GM19468 (cell line): ENCODE data around the gene NOG.
A peak's percentile ranks its signal among the peaks of the same experiment; 100 is the strongest.

Source experiments
- ATAC-seq: cut with Tn5 transposase; IDR thresholded peaks from one replicate; pipeline ENCODE4 v1.9.1; 2021; ENCODE audit warnings: mild to moderate bottlenecking, moderate library complexity, moderate number of reproducible peaks; ENCODE audit not compliant: unreplicated experiment; ENCODE audit errors: extremely low read depth

NOG gene

DNA sequence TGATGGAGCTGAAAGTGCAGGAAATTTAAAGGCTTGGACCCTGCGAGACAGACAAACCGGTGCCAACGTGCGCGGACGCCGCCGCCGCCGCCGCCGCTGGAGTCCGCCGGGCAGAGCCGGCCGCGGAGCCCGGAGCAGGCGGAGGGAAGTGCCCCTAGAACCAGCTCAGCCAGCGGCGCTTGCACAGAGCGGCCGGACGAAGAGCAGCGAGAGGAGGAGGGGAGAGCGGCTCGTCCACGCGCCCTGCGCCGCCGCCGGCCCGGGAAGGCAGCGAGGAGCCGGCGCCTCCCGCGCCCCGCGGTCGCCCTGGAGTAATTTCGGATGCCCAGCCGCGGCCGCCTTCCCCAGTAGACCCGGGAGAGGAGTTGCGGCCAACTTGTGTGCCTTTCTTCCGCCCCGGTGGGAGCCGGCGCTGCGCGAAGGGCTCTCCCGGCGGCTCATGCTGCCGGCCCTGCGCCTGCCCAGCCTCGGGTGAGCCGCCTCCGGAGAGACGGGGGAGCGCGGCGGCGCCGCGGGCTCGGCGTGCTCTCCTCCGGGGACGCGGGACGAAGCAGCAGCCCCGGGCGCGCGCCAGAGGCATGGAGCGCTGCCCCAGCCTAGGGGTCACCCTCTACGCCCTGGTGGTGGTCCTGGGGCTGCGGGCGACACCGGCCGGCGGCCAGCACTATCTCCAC lies at the start of gene NOG:
Gene NOG, plus strand, starts transcription at position 54 of the 674 bp plus-strand sequence. Its CDS starts 525 bp downstream, at position 579.
- no peak for ATAC-seq

DNA sequence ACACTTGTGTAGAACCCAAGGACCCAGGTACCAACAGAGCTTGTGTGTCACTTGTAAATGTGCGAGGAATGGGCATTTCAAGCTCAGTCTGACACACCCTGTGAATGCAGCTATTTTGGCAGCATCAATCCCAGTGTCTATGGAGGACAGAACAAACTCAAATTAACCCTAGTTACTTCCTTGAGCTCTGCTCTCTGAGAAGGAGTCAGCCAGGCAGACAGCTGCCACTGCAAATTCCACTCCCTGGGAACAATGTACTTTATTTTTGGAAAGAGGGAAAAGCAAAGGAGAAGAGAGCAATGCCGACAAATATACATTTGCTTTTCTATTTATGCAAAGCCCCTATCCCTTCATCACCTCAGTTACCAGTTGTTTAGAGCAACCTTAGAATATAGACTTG lies 48.4 kb upstream of the NOG start:
- no peak for ATAC-seq

- ATAC-seq, result no peak
Measured at GRCh38 chr17:56545930-56546329, 47.6 kb upstream of the NOG start.

GRCh38 chr17:56548661-56549060 lies 44.8 kb upstream of the NOG start:
- no peak for ATAC-seq

- no peak for ATAC-seq
Measured at GRCh38 chr17:56549501-56549900, 44.0 kb upstream of the NOG start.

- no peak for ATAC-seq
Measured at GRCh38 chr17:56557682-56558081, 35.8 kb upstream of the NOG start.

GRCh38 chr17:56558088-56558487 lies 35.4 kb upstream of the NOG start:
- no peak for ATAC-seq

DNA sequence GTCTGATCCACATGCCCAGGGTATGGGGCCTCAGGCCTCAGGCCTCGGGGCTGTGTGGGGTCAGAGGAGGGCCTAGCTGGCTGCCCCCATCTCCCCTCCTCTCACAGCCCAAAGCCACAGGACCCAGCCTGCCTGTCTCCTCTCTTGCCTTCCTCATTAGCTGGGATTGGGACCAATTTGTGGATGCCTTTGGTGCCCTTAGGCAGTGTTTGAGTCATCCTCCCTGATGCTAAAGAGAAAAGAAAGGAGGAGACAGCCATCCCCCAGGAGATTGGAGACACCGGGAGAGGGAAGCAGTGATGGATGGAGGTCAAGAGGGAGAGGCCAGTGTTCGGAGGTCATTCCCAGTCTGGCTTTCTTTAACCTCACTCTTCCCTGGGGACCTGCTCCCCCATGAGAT lies 23.3 kb upstream of the NOG start:
- no peak for ATAC-seq

DNA sequence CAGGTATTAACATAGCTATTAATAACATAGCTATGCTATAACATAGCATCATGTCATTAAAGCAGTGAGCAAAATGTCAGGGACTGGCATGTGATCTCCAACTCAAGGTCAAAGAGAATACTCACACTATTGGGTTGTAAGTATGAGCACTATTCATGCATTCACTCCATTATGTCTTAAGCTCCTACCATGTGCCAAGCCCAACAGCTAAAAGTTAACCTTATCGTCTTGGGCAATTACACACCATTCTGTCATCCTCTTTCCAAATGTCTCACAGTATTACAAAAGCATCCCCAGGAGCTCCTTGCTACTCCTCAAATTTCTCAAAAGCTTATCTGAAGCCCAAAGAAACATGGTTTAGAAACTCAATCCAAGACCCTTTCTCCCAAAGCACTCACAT lies 22.0 kb upstream of the NOG start:
- no peak for ATAC-seq

DNA sequence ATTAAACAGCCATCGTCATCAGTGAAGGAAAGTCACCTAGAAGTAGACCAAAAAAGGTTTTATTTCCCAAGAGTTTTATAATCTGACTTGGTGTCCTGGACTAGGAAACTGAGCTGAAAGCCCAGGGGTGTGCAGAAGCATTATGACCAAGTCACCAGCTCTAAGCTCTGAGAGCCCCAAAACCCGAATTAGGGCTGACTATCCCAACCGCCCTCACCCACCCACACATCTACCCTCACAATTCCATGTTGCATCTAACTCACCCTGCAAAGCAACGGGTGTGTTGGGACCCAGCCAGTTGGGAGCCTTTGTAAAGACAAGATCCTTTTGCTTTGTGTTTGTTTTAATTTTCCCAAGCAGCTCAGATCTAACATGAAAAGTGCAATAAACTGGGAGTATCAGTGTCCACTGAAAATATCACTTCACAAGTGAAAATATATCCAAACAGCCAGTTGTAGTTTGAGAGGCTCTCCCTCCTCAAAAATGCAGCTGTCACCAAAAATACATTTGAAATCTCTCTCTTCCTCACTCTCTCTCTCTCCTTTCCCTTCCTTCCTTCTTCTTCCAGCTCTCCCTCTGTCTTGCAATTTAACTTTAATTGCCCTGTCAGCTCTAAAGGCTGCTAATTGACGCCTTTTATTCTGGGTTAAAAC lies 16.2 kb upstream of the NOG start:
- no peak for ATAC-seq

GRCh38 chr17:56577843-56578204 lies 15.7 kb upstream of the NOG start:
- no peak for ATAC-seq

GRCh38 chr17:56581635-56582627 lies 11.6 kb upstream of the NOG start:
- no peak for ATAC-seq

DNA sequence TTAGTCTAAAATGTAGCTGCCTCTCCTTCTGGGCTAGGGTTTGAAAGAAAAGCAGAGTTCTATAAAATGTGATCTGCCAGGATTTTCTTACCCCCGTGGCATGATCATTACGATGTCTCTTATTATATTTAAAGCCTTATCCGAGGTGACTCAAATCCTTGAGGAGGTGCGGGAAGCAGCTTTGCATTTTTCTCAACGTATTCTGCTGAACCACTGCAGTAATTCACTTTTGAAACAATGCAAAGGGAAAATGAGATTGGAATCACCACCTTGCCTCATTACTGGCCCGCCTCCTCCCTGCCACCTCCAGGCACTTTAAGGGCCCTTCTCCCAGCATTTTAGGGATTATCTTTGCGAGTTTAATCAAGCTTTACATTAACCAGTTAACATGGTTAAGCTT lies 9.7 kb upstream of the NOG start:
- no peak for ATAC-seq

DNA sequence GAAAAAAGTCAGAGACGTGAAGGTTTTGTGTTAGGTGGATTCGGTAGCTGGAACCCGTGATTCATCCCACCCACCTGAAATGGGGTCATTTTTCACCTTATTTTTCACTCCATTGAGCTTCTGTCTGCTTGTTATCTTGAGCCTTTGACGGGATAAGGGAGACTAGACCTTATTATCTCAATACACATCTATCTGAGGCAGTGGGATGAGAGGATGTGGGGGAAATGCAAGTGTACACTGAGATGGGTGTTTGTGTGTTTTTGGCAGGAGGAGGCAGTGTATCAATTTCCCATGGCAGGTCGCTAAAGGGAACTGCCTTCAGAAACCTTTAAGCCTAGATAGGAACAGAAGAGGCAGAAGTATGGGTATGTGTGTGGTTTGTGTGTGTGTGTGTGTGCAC lies 6.2 kb upstream of the NOG start:
- ATAC-seq, result no peak

- ATAC-seq, result peak; percentile 63
Measured at GRCh38 chr17:56592487-56593085, 913 bp upstream of the NOG start.

GRCh38 chr17:56593086-56593645 lies 333 bp upstream of the NOG start:
- ATAC-seq, result no peak

GRCh38 chr17:56594320-56595107 lies 1.0 kb downstream of the NOG start:
- no peak for ATAC-seq

GRCh38 chr17:56595108-56595418 lies 1.6 kb downstream of the NOG start:
- no peak for ATAC-seq

DNA sequence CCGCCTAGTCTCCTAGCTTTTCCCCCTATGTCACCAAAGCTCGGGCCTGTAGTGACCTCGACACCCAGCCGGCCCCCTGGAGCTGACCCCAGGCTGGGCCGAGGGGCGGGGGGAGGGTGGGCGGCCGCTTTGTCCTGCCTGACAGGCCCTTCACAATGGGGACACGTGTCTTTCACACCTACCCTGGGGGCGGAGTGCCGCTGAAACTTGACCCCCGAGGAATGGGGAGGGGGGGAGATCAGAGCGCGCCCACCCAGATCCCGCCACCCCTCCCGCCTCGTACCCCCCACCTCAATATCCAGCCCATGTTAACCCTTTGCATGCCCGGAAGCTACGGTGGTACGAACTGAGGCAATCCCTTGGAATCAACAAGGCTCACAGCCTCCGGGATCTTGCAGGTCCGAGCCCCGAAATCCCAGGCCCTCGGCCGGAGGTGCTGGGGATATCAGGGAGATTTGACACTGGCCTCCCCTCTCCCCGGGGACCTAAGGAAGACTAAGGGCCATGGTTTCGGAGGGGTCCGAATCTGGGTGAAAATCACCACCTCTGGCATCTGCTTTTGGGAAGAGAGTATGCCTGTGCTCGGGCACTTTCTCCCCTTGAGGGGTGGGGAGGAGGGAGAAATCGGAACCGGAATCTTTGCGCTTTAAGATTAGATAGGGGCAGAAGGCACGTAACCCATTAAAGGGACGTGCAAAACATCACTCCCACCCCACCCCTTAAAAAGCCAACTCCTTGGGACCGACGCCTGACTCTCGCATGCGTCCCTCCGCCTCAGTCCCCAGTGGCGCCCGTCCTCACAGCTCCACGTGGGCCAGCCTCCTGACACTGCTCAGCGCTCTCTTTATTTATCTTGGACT lies 2.6 kb downstream of the NOG start:
- ATAC-seq, result no peak
